HS-5 (cell line): ENCODE data around the gene RALGPS1.

ENCODE experiments used
- DNase-seq: peaks from one replicate; pipeline ENCODE4 v3.0.0-alpha.2; 2012; ENCODE audit warnings: low read depth

The RALGPS1 gene

DNA sequence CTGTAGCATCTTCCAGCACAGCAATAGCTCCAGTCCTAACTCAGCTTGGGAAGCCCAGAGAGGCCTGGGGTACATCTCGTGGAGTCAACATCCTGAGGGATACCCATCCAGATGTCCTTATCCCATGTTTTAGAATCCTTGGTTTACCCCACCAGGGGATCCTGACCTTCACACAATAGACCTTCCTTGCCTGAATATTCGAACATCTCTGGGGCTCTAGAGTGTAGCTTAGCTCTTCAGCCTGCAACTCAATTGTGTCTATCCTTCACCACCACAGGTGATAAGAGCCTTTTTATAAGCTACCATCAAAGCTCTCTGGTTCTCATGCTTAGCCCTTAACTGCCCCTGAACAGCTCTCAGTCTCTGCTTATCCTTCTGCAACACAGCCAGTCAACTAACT, 7.5 kb upstream of the RALGPS1 start:
- DNase-seq: no peak

DNA sequence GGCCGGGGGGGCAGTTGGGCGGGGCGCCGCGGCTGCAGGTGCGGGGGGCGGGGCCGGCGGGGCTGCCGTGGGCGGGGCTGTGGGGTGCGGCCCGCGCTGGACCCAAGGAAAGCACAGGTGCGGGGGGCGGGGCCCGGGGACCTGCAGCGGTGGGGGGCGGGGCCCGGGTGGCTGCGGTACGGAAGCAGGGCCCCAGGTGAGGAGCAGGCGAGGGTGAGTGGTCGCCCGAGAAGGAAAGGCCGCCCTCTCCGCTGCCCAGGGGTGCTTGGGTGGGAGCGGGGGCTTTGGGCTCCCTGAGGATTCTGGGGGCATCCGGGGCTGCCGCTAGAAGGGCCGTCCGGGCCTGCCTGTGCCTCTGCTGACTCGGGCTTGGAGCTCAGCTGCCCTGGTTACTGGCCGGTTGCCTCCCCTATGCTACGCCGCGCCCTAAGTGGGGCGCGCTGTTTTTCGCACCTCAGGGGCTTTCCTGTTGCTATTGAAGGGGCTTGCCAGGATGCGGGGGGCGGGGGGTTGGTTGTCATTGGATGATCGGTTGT, 767 bp downstream of the RALGPS1 start:
- DNase-seq: no peak

GRCh38 chr9:126915846-126916543, 1.4 kb downstream of the RALGPS1 start:
- no peak for DNase-seq

- DNase-seq: no peak
These were observed 2.3 kb downstream of the RALGPS1 start for GRCh38 chr9:126916909-126917308.

DNA sequence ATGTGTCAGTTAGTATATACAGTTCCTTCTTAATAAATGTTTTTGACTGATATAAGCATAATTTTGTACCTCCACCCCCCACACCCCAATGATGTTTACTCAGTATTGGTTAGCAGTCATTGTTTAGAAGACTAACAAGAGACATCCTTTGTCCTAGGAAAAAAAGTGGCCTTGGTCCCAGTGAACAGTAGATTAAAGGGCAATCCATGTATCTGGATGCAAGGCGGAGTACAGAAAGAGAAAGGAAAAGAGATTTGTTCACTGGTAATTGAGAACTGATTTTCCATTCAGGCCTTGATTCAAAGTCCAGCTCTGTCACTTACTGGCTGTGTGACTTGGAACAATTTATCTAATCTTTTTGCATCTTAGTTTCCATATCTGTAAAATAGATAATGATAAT, 4.6 kb downstream of the RALGPS1 start:
- no peak for DNase-seq

DNA sequence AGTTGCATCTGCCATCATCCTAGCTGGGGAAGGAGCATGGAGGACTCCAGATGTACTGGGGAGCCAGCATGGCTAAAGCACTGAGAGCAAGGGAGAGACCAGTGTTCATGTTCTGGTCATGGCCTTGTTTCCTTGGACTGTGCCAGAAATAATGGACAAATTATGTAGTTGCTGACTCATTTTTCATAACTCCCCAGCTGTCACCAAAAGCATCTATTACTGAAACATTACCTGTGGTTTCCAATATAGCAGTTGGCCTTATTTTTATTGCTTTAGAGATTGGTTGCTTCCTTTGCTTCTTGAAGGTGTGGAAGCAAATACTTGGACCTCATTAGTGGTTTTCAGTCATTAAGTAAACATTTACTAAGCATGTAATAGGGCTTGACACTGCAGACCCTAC, 11.3 kb downstream of the RALGPS1 start:
- DNase-seq: no peak

DNA sequence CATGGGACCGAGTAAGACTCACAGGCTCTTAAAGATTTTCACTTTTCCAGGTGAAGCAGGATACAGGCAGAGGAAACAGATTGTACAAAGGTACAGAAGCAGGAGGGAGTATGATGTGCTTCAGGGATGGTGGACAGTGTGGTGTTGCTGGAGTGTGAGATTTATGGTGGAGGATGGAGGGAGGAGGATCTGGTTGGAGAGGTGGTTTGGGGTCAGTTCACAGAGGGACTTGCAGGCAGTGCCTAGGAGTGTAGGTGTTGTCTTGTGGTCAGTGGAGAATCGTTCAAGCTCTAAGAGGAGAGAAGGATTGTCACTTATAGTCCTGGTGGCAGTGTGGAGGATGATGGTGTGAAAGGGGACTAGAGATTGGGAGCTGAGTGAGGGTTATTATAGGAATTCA, 11.8 kb downstream of the RALGPS1 start:
- no peak for DNase-seq

- no peak for DNase-seq
These were observed 12.8 kb downstream of the RALGPS1 start for GRCh38 chr9:126927419-126927818.

GRCh38 chr9:126932871-126933321, 18.3 kb downstream of the RALGPS1 start:
- no peak for DNase-seq

GRCh38 chr9:126933334-126933980, 18.9 kb downstream of the RALGPS1 start:
- DNase-seq: no peak

DNA sequence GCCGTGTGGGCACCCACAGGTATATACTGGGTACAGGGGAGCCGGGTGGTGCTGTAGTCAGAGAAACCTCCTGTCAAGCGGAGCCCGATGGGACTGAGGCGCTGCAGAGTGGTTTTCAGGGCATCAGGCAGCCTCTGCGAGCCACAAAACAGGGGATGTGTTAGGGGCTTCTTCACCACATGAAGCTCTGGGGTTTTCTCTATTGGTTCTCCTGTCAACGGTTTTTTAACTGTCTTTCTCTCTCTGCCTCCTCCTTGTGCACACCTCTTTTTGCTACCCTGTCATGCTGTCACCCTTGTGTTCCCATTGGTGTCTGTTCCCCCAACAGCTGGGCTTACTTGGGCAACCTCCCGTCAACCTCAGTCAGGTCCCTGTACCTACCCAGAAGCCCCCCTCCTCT, 19.9 kb downstream of the RALGPS1 start:
- no peak for DNase-seq

DNA sequence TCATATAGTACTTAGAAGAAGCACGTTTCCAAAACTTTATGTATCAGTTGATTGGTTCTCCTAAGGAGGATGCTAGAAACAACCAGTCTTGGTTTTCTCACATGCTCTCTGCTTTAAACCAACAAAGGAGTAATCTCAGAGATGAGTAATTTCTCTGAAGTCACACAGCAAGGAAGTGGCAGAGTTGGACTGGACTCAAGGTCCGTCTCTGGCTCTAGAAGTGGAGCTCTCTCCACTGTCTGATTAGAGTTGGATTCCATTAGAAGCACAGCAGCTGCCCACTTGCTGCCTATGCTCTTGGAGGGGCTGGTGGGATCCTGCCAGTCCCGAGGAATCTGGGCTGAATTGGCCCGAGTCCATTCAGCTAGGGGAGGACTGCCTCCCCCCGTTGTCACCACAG, 21.0 kb downstream of the RALGPS1 start:
- DNase-seq: no peak

DNA sequence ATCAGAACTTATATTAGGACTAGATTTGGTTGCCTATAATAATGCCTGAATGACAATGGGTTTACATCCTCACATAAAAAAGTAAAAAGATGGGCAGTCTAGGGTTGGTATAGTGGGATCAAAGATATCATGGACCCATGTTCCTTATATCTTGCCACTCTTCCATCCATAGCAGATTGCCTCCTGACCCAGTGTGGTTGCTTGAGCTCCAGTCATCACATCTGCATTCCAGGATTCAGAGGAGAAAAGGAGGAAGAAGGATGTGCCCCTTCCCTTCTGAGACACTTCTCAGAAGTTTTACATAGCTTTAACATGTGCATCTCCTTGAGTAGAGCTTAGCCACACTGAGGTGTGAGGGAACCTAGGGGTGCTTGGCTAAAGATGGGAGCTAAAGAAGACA, 22.9 kb downstream of the RALGPS1 start:
- no peak for DNase-seq

DNA sequence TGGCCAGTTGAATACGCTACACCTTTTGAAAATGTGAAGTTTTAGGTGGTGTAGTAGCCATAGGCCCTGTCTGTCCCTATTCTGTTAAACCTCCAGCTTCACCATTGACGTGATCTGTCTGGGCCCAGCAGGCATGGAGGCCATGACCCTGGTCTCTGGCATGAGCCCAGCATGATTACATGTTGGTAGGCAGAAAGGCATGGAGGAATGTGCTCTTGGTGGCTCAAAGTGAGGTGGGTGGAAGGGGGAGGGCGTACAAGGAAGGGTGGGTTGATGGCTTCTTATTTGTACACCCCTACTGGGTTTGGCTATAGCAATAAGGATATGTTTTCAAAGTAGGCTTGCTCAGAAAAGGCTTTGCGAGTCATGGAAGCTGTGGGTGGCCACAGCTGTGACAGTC, 23.7 kb downstream of the RALGPS1 start:
- no peak for DNase-seq

DNA sequence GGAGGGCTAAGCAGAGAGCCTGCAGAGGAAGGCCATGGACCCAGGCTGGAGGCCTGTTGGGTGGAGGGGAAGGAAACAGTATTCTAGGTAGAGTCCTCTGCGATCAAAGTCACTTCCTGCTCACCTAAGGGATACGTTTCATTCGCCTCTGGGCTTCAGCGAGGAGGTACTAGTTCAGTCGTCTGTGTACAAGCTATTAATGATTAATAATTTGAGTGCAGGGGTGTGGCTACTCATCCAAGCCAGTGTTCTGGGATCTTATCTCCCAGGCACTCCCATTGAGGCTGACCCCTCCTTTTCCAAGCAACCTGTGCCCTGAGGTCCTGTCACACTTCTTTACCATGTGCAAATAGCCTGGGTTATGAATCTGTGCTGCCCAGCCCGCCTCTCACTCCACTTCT, 25.2 kb downstream of the RALGPS1 start:
- DNase-seq: no peak

DNA sequence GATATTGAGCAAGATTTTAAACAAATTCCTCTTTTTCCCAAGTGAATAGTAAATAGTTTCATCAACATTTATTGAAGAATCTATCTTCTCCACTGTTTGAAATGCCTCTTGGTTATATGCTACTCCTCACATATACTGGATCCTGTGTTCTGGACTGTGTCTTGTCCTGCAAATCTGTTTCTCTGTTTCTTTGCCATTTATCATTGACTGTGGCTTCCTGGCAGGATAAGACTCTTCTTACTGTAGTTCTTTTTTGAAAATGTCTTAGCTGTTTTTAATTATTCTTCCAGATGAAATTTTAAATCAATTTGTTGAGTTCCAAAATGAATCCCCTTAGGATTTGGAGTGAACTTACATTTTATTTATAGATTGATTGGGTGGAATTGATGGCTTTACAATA, 27.8 kb downstream of the RALGPS1 start:
- no peak for DNase-seq

GRCh38 chr9:126945682-126946081, 31.1 kb downstream of the RALGPS1 start:
- no peak for DNase-seq

GRCh38 chr9:126947529-126947928, 32.9 kb downstream of the RALGPS1 start:
- DNase-seq: no peak

DNA sequence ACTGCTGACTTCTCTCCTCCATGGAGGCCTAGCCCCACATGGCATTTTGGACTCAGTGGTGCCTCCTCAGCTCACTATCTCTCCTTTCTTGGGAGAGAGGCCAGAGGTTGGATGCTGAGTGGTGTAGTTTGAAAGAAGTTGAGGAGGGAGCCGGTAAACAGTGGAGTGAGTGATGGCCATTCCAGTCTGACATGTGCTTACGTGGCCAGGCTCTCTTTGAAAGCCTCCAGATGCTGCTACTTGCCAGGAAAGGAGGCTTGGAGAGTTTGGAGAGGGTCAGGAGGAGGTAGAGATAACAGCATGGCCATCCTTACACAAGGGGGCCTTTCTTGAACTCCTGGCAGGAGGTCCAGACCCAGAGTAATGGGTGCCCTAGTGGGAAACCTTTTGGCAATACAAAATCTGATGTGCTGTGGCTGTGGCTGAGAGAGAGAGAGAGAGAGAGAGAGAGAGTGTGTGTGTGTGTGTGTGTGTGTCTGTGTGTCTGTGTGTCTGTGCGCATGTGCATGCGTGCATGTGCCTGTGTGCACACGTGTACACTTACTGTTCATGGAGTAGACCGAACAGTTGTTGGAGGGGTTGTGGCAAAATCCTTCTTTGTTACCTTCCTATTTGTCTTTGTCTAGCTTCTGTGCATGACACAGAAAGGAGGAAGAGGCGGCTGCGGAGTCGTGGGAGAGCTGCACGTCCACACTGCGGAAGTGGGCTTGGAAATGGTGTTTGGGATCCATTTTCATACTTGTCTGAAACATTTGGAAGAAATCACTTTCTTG, 37.8 kb downstream of the RALGPS1 start:
- no peak for DNase-seq

DNA sequence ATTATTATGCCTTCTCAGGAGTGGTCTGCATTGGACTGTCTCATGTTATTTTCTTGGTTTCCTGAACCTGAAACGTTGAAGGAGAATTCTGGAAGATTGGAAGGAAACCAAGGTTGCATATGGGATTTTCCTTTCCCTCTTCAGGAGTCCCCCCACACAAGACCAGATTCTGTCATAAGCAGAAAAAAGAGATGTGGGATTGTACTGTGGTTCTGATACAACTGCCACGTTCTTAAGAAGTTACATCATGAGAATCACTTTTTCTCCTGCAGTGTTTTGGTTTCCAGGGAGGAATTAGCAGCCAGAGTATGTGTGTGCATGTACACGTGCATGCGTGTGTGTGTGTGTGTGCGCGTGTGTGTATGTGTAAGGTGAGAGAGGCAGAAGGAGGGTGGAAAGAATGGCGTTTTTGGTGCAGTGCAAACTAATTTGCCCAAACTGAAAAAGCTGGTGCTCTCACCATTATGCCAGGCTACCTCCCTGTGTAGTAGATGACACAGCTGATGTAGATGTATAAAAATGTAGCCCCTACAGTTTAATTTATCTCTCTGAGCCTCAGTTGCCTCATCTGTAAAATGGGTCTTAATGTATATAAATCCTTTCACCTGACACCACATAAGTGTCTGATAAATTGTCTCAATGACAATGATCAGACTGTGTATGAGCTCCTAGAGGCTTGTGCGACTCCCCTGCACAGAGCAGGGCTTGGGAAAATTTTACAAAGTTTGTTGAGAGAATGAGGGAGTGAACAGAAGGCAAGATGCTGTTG, 38.6 kb downstream of the RALGPS1 start:
- DNase-seq: no peak

DNA sequence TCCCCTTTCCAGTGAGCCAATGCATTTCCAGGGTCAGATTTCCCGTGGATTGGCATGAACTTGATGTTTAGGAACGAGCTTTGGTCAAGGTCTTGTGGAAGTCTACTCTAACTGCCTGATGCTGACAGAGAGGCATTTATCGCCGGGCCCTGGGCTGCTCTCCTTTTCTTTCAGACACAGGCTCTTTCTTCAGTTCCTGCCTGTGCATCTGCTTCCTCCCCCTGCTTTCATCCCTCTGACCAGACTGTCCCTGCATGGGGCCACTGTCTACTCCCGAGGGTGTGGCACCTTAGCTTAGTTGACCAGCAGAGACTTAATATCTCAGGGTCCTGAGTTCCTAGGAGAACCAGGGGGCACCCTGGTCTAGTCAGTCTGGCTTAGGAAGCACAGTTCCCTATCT, 41.2 kb downstream of the RALGPS1 start:
- DNase-seq: no peak
